ENCODE data around the gene XRCC6.
A peak's percentile ranks its signal among the peaks of the same experiment; 100 is the strongest.
"Not testable (repeated sequence)": the region's sequence is repeated elsewhere in the genome, so short reads cannot be mapped to it uniquely, and the experiment has no call there.

Gene XRCC6

DNA sequence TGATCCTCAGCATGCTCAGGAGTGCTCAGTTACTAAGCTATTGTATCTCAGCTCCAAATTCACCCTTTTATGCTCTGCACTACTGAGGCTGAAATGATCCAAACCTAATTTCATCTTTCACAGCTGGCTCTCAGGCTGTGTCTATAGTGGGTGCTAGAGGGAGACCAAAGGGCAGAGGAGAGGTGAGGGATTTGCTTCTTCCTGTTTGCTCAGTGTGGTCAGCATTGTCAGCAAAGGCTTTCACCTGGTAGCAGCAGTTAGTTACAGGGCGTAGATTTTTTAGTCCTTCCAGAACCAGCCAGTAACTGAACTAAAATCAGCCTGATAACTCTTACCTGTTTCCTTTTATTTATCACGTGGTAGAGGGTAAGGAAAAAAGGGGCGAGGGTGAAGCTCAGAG, 33.2 kb downstream of the XRCC6 start:
- no peak for DNase-seq

DNA sequence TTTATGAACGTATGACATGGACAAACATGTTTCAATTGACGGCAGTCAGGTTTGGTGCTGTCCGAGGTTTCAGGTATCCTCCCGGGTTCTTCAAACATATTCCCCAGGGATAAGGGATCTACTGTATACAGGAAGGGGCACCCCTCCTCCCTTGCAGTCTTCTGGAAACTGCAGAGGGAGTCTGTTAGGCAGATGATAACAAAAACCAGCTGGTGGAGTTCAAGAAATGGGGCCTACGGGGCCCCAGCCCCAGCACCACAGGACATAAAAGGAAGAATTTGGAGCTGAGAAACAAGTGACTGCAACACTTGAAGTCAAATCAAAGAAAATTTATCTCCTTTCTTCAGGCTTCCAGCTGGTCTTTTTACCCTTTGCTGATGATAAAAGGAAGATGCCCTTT, 35.5 kb downstream of the XRCC6 start:
- no peak for DNase-seq

DNA sequence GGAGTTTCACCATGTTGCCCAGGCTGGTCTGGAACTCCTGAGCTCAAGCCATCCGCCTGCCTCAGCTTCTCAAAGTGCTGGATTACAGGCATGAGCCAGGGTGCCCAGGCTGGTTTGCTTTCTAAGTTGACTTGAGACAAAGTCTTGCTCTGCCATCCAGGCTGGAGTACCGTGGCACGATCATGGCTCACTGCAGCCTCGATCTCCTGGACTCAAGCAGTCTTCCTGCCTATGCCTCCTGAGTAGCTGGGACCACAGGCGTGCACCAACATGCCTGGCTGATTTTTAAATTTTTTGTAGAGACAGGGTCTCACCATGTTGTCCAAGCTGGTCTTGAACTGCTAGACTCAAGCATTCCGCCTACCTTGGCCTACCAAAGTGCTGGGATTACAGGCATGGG, 36.6 kb downstream of the XRCC6 start:
- DNase-seq = no peak

DNA sequence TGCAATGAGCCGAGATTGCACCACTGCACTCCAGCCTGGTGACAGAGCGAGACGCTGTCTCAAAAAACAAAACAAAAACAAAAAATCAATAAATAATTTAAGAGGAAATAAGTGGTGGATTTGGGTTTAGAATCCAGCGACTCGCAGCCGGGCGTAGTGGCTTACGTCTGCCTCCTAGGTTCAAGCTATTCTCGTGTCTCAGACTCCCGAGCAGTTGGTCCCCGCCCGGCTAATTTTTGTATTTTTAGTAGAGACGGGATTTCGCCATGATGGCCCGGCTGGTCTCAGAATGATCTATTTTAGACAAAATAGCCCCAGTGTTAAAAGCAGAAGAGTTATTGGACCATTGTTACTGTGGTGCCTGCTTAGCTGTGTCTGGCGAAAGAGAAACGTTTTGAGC, 37.8 kb downstream of the XRCC6 start:
- no peak for DNase-seq

DNA sequence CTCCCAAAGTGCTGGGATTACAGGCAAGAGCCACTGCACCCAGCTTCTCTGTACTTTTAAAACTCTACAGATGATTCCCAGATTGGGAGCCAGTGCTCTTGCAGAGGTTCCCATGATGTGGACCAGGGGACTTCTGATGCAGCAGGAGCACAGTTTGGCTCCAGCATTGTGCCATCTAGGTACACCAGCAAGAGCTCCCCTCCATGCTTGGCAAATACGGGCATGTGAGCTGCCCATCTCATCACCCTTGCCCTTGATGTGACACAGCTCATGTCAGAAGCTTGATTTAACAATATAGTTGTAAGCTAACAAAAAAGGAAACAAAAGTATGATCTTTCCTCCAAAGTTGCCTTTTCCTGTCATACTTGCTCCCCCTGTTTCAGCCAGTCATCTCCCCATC, 38.8 kb downstream of the XRCC6 start:
- no peak for DNase-seq

DNA sequence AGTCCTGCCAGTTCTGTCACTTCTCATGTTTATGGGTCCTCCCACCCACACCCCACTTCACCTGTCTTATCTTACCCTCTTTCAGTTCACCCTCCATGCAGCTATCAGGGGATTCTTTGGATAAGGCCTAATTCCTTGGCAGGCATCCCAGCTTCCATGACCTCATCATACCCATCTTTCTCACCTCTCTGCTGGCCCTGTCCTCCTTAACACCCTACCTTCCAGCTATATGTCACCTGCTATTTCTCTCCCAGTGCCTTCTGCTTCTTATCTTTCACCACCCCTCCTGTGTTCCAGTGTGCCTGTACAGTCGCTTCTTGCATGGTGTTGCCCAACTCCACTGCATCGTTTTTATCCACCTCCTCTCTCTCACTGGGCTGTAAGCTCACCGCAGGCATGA, 39.3 kb downstream of the XRCC6 start:
- DNase-seq = no peak

DNA sequence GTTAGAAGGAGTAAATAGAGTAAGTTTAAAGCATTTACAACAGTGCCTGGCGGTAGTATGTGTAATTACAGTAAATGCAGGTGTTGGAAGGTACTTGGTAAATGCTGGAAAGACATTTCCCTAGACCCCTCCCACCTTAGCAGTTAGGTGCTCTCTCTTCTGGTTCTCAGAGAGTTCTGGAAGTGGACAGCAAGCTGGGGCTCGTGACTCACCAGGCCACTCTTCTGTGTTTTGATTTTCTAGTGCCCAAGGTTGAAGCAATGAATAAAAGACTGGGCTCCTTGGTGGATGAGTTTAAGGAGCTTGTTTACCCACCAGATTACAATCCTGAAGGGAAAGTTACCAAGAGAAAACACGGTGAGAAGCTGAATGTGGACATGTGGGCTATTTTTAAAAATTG, 40.0 kb downstream of the XRCC6 start:
- DNase-seq = no peak

DNA sequence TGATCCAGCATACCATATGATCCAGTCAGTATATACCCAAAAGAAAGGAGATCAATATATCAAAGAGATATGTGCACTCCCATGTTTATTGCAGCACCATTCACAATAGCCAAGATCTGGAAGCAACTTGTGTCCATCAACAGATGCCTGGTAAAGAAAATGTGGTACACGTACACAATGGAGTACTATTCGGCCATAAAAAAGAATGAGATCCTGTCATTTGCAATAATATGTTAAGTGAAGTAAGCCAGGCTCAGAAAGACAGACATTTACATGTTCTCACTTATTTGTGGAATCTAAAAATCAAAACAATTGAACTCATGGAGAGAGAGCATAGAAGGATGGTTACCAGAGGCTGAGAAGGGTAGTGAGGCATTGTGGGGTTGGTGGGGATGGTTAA, 40.6 kb downstream of the XRCC6 start:
- DNase-seq = no peak

DNA sequence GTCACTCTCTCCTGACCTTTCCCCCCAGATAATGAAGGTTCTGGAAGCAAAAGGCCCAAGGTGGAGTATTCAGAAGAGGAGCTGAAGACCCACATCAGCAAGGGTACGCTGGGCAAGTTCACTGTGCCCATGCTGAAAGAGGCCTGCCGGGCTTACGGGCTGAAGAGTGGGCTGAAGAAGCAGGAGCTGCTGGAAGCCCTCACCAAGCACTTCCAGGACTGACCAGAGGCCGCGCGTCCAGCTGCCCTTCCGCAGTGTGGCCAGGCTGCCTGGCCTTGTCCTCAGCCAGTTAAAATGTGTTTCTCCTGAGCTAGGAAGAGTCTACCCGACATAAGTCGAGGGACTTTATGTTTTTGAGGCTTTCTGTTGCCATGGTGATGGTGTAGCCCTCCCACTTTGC, 42.5 kb downstream of the XRCC6 start:
- not testable (repeated sequence) for DNase-seq

DNA sequence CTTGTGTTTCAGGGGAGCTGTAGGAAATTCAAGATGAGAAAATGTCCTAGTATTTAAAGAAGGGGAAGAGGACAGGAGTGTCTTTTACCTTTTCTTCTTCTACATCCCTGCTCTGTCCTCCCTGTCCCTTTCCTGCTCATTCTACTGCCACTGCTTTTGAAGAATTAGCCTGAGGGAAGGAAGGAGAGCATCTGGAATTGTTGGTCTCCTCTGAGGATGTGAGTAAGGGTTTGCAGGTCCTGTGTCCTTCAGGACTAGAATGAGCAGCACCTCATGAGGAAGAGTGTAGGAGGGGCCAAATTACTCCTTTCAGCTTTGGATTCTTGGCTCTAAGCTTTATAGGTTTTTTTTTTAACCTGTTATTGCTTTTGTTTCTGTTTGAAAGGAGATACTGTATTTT, 43.4 kb downstream of the XRCC6 start:
- no peak for DNase-seq

DNA sequence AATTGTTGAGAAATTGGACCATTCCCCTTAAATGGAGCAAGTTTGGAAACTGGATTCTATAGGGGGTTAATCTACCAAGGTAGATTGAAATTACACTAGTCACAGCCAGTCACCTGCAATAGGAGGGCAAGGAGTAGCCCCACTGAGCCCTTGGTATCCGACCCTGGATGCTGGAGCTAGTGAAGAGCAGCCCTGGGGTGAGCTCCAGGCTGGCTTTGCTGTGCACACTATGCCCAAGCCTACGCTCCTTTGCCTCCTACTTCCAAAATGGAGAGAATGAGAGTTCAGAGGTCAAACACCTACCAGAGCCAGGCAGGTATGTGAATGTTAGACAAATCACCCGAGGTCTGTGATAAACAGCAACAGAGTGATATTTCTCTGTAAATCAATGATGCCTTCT, 43.9 kb downstream of the XRCC6 start:
- no peak for DNase-seq

DNA sequence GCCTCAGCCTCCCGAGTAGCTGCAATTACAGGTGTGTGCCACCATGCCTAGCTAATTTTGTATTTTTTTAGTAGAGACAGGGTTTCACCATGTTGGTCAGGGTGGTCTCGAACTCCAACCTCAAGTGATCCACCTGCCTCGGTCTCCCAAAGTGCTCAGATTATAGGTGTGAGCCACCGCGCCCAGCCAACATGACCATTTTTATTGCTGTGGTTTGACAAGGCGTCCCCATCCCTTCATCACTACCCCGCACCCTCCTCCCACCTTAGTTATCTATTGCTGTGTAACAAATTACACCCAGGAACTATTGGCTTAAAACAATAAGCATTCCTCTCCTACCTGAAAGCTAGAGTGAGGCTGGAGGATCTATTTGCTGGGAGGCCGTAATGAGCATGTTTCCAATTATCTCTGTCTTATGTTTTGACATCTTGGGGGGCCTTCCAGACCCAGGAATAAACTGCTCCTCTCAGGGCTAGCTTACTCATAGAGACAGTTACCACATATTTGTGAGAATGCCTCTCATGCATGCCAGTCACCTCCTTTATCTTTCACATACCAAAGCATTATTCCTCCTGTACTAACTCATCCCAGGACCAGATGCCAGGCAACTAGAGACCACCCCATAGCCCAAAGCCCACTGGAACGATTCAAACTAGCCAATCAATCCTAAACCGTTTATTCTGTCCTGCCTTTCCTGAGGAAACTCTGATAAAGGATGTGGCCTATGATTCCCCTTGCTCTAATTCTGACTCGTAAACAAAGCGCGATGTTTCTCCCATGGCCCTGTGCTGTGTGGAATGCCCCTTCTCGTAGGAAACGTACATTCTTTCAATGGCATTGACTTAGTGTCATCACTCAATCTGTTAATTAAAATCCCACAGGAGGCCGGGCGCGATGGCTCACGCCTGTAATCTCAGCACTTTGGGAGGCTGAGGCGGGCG, 48.1 kb downstream of the XRCC6 start:
- DNase-seq = no peak

DNA sequence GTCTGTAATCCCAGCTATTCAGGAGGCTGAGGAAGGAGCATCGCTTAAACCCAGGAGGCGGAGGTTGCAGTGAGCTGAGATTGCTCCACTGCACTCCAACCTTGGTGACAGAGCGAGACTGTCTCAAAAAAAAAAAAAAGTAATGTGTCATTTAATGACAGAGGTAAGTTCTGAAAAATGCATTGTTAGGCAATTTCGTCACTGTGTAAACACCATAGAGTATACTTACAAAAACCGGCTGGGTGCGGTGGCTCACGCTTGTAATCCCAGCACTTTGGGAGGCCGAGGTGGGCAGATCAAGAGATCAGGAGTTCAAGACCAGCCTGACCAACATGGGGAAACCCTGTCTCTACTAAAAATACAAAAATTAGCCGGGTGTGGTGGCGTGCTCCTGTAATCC, 51.0 kb downstream of the XRCC6 start:
- DNase-seq = not testable (repeated sequence)

DNA sequence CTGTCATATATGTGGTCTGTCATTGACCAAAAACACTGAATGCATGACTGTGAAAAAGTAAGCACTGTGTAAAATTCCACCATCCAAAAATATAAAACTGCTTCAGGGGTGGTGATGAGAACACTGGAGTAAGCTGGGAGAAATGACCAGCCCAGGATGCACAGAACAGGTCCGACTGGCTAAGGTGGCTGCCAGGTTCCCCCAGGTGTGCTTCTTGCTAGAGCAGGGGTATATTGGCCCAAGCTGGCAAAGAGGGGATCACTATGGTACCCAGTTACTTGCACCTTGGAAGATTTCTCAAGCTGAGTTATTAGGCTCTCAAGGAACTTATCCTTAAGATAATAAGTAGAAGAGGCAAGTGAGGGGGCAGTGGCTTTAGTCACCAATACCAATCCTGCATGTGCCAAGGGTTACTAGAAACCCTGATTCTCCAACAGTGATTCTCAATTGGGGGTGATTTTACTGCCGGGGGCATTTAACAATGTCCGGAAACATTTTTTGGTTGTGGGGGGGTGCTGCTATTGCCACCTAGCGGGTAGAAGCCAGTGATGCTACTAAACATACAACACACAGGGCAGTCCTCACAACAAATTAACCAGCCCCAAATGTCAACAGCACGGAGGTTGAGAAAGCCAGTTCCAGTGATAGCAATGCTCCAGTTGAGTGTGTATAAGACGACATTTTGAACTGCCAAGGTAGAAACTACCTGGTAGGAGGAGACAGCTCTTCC, 51.9 kb downstream of the XRCC6 start:
- DNase-seq = no peak

DNA sequence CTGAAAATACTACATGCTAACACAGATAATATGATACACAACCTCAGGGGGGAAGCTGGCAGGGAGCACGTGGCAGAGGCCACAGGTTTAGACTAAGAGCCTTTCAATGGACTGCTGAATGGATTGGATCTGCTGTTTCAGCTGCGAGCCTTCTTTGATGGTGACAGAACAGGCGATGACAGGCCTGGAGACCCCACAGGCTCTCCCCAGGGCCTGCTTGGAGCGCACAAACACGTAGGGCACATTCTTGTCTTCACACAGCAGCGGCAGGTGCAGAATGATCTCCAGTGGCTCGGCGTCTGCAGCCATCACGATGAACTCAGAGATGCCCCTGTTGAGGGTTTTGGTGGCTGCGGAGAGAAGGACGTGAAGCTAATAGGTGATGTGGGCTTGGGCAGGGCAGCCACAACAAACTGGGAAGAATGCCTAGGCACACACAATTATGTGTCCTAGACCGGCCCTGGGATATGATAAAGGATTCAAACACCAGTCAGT, 53.8 kb downstream of the XRCC6 start:
- no peak for DNase-seq

DNA sequence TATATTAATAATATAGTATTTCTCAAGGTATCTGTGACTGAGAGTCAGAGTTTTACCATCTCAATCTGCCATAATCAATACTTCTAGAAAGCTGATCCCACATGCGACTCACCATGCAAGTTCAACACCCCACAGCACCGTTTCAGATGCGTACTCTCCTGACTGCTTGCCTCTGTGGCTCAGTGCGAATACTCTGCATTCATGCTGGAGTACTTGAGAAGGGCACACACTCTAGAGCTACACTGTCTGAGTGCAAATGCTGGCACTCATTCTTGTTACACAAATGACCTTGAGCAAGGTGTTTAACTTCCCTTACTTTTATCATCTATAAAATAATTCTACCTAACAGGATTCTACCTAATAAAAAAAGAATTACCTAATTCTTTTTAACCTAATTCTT, 55.0 kb downstream of the XRCC6 start:
- no peak for DNase-seq

DNA sequence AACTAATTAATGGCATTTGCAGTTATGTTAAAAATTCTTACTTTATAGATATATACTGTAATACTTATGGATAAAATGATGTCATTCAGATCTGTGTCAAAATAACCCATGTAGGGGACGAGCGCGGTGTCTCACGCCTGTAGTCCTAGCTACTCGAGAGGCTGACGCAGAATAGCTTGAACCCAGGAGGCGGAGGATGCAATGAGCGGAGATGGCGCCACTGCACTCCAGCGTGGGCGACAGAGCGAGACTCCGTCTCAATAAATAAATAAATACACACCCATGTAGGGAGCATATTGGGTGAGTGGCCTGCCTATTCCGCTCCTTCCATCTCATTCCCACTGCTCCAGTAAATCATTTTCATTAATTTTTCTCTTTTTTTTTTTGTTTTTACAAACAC, 60.5 kb downstream of the XRCC6 start:
- DNase-seq = no peak

DNA sequence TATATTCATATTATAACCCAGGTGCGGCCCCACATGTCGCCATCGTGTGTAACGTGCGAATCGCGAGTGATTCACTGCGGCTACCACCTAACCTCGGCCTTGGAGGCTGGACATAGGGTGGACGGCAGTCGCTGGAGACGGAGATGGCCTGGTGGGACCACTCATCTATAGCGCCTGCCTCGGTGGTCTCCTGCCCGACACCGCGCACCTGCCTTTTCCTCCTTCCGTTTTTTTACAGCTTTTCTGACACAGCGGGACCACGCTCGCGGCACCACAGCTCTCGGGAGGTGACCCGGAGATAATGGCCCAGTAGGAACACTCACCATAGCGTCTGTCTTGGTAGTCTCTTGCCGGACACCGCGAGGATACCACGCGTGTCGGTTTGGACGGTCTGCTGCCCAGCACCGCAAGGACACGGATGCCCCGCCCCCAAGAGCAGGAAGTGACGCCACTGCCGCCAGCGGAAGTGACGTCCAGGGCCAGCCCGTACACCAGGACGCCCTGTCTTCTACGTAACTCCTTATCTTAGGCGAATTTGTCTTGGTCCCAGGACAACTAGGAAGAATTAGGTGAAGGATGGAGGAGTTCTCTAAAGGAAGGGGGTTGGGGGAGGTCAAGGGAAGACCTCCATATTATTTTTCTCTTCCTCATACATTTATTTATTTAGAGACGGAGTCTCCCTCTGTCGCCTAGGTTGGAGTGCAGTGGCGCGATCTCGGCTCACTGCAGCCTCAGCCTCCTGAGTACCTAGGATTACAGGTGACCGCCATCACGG, 61.1 kb downstream of the XRCC6 start:
- DNase-seq = peak; percentile 82

DNA sequence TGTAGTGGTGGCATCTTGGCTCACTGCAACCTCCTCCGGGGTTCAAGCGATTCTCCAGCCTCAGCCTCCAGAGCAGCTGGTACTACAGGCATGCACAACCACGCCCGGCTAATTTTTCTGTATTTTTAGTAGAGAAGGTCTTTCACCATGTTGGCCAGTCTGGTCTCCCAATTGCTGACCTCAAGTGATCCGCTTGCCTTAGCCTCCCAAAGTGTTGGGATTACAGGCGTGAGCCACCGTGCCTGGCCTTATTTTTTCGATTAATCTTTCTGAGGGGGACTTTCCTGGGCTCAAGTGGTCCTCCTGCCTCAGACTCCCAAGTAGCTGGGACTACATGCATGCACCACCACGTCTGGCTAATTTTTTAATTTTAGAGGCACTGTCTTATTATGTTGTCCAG, 62.0 kb downstream of the XRCC6 start:
- DNase-seq = no peak

DNA sequence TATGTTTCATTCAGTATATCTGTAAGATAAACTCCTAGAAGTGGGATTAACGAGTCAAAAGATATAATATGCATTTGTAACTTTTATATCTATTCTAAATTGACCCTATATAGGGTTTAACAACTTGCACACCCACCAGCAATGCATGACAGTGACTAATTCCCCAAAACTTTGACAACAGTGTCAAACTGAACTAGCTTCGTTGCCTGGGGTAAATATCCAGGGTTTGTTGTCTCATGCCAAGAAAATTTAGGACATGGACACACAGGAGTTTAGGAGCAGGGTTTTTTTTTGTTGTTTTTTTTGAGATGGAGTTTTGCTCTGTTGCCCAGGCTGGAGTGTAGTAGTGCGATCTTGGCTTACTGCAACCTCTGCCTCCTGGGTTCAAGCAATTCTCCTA, 62.5 kb downstream of the XRCC6 start:
- no peak for DNase-seq

DNA sequence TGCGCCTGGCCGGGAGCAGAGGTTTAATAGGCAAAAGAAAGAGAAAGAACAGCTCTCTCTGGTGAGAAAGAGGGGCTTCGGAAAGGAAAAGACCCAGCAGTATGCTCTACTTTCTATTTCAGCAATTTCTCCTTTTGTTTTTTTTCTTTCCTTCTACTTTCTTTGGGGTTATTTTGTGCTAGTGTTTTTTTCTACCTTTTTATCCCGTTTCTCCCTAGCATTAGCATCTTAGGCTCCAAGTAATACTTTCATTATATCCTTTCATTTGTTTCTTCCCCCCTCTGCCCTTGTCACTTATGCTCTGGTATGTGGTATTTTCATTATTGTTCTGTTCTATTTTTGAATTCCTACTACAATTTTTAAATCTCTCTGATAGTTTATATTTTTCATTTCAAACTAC, 63.1 kb downstream of the XRCC6 start:
- DNase-seq = no peak

DNA sequence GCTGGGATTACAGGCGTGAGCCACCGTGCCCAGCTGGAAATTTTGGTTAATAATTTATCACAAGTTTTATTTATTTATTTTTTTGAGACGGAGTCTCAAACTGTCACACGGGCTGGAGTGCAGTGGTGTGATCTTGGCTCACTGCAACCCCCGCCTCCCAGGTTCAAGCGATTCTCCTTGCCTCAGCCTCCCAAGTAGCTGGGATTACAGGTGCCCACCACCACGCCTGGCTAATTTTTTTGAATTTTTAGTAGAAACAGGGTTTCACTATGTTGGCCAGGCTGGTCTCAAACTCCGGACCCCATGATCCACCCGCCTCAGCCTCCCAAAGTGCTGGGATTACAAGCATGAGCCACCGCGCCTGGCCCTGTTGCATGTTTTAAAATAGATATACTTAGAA, 65.8 kb downstream of the XRCC6 start:
- not testable (repeated sequence) for DNase-seq

DNA sequence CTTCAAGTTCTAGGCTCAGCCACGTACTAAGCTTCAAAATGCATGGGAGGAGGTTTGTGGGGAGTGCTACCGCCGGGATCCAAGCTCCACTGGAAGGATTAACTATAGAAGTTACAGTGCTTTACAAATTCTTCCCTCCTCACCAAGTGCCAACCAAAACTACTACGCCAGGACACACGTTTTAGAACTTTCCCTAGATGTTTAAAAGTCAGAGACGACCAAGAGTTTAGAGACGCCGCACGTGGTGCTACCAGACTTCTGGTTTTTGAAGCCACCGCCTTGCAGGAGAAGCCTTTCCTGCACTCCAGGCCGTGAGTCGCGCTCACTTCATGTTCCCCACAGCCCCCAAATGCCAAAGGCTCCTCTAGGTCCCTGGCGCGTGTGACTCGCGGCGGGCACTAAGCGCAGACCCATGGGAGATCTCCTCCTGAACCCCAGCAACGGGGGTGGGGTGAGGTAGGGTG, 66.8 kb downstream of the XRCC6 start:
- DNase-seq = peak; percentile 30

Data from inflammatory macrophage treated with lipopolysaccharide for 4 hours (primary cell).